Peyer's patch (tissue), 4 donors: ENCODE measurements around the gene WSB1.

Experiments used
- CTCF ChIP-seq, 6 experiments: fragments of 450-650 bp in 4 of 6; fragments of 200-600 bp in 2 of 6; sonication (generic) in 1 of 6; IDR thresholded peaks; one replicate each; pipeline ENCODE4 v1.5.1; 2017 to 2019; ENCODE audit warnings: antibody characterized with exemption in 6 of 6, mild to moderate bottlenecking in 3 of 6, moderate library complexity in 1 of 6
- POLR2A ChIP-seq, 2 donors: fragments of 450-650 bp; IDR thresholded peaks; one replicate each; pipeline ENCODE4 v1.5.1; 2017; ENCODE audit warnings: antibody characterized with exemption in 2 of 2, mild to moderate bottlenecking in 2 of 2, moderate library complexity in 2 of 2

- TF ChIP-seq CTCF (IDR thresholded peaks at IDR 0.05) (no peak), POLR2A (IDR thresholded peaks at IDR 0.05) (no peak)
These were observed 5.7 kb upstream of the WSB1 start for GRCh38 chr17:27288183-27288582.
